HepG2 (cell line): Measurements from ENCODE around the gene SHC1. TPM values are rescaled to one million over a fixed set of nuclear protein-coding genes. Genes with fewer than 3 reads are reported as not detected.

Experiments
- KDM3A ChIP-seq: IDR thresholded peaks from 2 replicates; pipeline ENCODE4 v1.6.1; 2018; ENCODE audit warnings: low read depth, missing compliant biosample characterization
- KMT2A ChIP-seq: sonication (generic); formaldehyde crosslinking; IDR thresholded peaks from 2 replicates; pipeline ENCODE4 v1.4.0; 2020; ENCODE audit warnings: missing genetic modification reagents
- ZFP1 ChIP-seq: IDR thresholded peaks from 2 replicates; pipeline ENCODE4 v1.6.1; 2016
- ZNF207 ChIP-seq: fragments of 450-650 bp; IDR thresholded peaks from 2 replicates; pipeline ENCODE4 v1.6.1; 2016; ENCODE audit warnings: antibody characterized with exemption, borderline replicate concordance
- ZNF260 ChIP-seq: sonication (generic); formaldehyde crosslinking; IDR thresholded peaks from 2 replicates; pipeline ENCODE4 v1.4.0; 2020; ENCODE audit warnings: missing genetic modification reagents, low read depth, mild to moderate bottlenecking, borderline replicate concordance
- ZNF724P ChIP-seq: sonication (generic); formaldehyde crosslinking; IDR thresholded peaks from 2 replicates; pipeline ENCODE4 v1.8.0; 2022; ENCODE audit warnings: missing genetic modification reagents, borderline replicate concordance
- polyA plus RNA-seq, 8 experiments: library from polyadenylated mRNA; depleted of rRNA in 3 of 8; stranded (reverse) in 7 of 8; unstranded in 1 of 8; fragments of >200 nt; fragmentation: Illumina TruSeq in 4 of 8; extraction: Trizol in 4 of 8; gene quantifications; 2 replicates each; pipeline versions ENCODE4 v1.2.1 to v1.2.3, GENCODE V29; 2011 to 2016; ENCODE audit warnings: low read depth in 4 of 8, missing spikeins in 1 of 8, mixed read lengths in 1 of 8; ENCODE audit not compliant: insufficient read depth in 1 of 8
- total RNA-seq, 5 experiments: library from RNA; depleted of rRNA; stranded (reverse); fragments of >200 nt; fragmentation: Illumina TruSeq; extraction: Trizol; gene quantifications; 2 replicates each; pipeline ENCODE4 v1.2.3, GENCODE V29; 2016; ENCODE audit warnings: low read depth in 1 of 5
- TF ChIP-seq, protein P1 (sequence below), 2 experiments: sonication (generic) in 1 of 2; formaldehyde crosslinking in 1 of 2; IDR thresholded peaks; 2 replicates each; pipeline versions ENCODE4 v1.4.0 to v1.6.1; 2016 to 2020; ENCODE audit warnings: borderline replicate concordance in 1 of 2, low read depth in 1 of 2, mild to moderate bottlenecking in 1 of 2, missing genetic modification reagents in 1 of 2
- TF ChIP-seq, protein P2 (sequence below): sonication (generic); formaldehyde crosslinking; IDR thresholded peaks from 2 replicates; pipeline ENCODE4 v1.8.1; 2023; ENCODE audit warnings: missing genetic modification reagents, mild to moderate bottlenecking, borderline replicate concordance
- TF ChIP-seq, protein P3 (sequence below), 2 experiments: sonication (generic) in 1 of 2; formaldehyde crosslinking in 1 of 2; IDR thresholded peaks; 2 replicates each; pipeline versions ENCODE4 v1.6.1 to v1.9.0; 2014 to 2022; ENCODE audit warnings: antibody characterized with exemption in 1 of 2, borderline replicate concordance in 1 of 2, inconsistent platforms in 1 of 2, low read depth in 1 of 2, missing genetic modification reagents in 1 of 2
- TF ChIP-seq, protein P4 (sequence below): sonication (generic); formaldehyde crosslinking; IDR thresholded peaks from 2 replicates; pipeline ENCODE4 v1.9.0; 2021; ENCODE audit warnings: missing genetic modification reagents, borderline replicate concordance
- TF ChIP-seq, protein P5 (sequence below): sonication (generic); formaldehyde crosslinking; IDR thresholded peaks from 2 replicates; pipeline ENCODE4 v1.4.0; 2020; ENCODE audit warnings: missing genetic modification reagents

The SHC1 gene
- total and polyA plus RNA-seq, 2 of the 13 experiments (the other 11 are each of a cell fraction or from before 2014, with no cell fraction given) = 52.0 to 137 TPM

DNA sequence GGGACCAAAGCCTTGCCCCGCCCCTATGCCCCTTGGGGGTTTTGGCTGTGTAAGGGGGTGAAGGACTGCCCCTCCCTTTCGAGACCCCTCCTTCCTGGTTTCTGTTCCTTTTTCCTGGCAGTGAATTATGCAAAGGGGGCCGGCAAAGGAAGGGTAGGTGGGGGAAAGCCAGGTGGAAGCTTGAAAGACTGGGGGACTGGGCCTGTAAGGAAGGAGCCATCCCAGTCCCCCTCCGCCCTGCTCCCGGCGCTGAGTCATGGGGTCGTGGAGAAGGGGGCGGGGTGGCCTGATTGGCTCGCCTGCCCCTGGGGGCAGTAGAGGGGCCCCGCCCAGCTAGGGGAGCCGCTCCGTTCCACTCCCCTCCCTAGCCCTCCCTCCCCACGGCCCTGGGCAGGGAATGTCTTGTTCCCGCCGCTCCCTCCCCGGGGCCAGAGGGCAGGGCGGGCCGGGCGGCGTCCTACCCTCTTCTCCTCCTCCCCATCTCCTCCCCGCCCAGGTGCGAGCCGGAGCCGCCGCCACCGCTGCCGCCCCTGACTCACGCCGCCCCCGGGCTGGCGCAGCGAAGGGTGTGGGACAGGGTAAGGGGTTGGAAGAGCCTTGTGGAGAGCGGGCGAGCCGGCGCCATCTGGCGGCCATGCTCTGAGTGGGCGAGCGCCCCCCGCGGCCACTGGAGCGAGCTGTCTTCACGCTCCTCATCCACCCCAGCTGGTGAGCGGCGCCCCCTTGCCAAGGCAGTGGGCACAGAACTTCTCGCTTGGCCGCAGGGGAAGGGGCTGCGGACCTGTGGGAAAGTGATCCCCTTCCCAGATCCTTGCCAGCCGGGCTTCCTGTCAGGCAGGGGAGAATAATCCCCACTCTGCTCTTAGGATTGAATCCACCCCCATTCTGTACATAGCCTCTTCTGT is 46.7 kb upstream of the SHC1 start (continued):
- TF ChIP-seq, protein P1, sequence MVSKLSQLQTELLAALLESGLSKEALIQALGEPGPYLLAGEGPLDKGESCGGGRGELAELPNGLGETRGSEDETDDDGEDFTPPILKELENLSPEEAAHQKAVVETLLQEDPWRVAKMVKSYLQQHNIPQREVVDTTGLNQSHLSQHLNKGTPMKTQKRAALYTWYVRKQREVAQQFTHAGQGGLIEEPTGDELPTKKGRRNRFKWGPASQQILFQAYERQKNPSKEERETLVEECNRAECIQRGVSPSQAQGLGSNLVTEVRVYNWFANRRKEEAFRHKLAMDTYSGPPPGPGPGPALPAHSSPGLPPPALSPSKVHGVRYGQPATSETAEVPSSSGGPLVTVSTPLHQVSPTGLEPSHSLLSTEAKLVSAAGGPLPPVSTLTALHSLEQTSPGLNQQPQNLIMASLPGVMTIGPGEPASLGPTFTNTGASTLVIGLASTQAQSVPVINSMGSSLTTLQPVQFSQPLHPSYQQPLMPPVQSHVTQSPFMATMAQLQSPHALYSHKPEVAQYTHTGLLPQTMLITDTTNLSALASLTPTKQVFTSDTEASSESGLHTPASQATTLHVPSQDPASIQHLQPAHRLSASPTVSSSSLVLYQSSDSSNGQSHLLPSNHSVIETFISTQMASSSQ (IDR thresholded peaks at IDR 0.05; ENCODE audit: low read depth) = no peak
- TF ChIP-seq, protein P1 (CRISPR knock-in tag; IDR thresholded peaks at IDR 0.05; ENCODE audit: borderline replicate concordance) = peak; percentile 79
- TF ChIP-seq KMT2A (CRISPR knock-in tag) = peak; percentile 81
- no peak for TF ChIP-seq ZNF207
- TF ChIP-seq, protein P2, sequence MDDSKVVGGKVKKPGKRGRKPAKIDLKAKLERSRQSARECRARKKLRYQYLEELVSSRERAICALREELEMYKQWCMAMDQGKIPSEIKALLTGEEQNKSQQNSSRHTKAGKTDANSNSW (CRISPR knock-in tag) = peak; percentile 73; the same call in 1 of the 2 replicates
- TF ChIP-seq KDM3A (CRISPR knock-in tag) = peak; percentile 98; the same call in 1 of the 2 replicates
- TF ChIP-seq, protein P3, sequence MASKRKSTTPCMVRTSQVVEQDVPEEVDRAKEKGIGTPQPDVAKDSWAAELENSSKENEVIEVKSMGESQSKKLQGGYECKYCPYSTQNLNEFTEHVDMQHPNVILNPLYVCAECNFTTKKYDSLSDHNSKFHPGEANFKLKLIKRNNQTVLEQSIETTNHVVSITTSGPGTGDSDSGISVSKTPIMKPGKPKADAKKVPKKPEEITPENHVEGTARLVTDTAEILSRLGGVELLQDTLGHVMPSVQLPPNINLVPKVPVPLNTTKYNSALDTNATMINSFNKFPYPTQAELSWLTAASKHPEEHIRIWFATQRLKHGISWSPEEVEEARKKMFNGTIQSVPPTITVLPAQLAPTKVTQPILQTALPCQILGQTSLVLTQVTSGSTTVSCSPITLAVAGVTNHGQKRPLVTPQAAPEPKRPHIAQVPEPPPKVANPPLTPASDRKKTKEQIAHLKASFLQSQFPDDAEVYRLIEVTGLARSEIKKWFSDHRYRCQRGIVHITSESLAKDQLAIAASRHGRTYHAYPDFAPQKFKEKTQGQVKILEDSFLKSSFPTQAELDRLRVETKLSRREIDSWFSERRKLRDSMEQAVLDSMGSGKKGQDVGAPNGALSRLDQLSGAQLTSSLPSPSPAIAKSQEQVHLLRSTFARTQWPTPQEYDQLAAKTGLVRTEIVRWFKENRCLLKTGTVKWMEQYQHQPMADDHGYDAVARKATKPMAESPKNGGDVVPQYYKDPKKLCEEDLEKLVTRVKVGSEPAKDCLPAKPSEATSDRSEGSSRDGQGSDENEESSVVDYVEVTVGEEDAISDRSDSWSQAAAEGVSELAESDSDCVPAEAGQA (IDR thresholded peaks at IDR 0.05; ENCODE audit: low read depth) = peak; percentile 41
- TF ChIP-seq, protein P3 (CRISPR knock-in tag; IDR thresholded peaks at IDR 0.05; ENCODE audit: borderline replicate concordance) = no peak
- TF ChIP-seq ZNF260 (CRISPR knock-in tag) = no peak
- no peak; the same call in 1 of the 2 replicates for TF ChIP-seq ZFP1
- TF ChIP-seq, protein P4, sequence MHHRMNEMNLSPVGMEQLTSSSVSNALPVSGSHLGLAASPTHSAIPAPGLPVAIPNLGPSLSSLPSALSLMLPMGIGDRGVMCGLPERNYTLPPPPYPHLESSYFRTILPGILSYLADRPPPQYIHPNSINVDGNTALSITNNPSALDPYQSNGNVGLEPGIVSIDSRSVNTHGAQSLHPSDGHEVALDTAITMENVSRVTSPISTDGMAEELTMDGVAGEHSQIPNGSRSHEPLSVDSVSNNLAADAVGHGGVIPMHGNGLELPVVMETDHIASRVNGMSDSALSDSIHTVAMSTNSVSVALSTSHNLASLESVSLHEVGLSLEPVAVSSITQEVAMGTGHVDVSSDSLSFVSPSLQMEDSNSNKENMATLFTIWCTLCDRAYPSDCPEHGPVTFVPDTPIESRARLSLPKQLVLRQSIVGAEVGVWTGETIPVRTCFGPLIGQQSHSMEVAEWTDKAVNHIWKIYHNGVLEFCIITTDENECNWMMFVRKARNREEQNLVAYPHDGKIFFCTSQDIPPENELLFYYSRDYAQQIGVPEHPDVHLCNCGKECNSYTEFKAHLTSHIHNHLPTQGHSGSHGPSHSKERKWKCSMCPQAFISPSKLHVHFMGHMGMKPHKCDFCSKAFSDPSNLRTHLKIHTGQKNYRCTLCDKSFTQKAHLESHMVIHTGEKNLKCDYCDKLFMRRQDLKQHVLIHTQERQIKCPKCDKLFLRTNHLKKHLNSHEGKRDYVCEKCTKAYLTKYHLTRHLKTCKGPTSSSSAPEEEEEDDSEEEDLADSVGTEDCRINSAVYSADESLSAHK = no peak
- TF ChIP-seq, protein P5, sequence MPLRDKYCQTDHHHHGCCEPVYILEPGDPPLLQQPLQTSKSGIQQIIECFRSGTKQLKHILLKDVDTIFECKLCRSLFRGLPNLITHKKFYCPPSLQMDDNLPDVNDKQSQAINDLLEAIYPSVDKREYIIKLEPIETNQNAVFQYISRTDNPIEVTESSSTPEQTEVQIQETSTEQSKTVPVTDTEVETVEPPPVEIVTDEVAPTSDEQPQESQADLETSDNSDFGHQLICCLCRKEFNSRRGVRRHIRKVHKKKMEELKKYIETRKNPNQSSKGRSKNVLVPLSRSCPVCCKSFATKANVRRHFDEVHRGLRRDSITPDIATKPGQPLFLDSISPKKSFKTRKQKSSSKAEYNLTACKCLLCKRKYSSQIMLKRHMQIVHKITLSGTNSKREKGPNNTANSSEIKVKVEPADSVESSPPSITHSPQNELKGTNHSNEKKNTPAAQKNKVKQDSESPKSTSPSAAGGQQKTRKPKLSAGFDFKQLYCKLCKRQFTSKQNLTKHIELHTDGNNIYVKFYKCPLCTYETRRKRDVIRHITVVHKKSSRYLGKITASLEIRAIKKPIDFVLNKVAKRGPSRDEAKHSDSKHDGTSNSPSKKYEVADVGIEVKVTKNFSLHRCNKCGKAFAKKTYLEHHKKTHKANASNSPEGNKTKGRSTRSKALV = 0 out of 2 replicates have a peak, but pooled peaks have one; percentile 31
- TF ChIP-seq ZNF724P (CRISPR knock-in tag) = peak; percentile 88; the same call in 1 of the 2 replicates
